Gastrocnemius medialis (tissue), 4 donors: ENCODE measurements around the gene ZNF654. TPM values are rescaled to one million over a fixed set of nuclear protein-coding genes. Genes with fewer than 3 reads are reported as not detected.

ENCODE experiments used
- ATAC-seq, 2 donors: fragments of 150-250 bp; one replicate each; pipeline ENCODE4 v1.9.1; 2016
- DNase-seq, 2 donors: peaks; one replicate each; pipeline ENCODE4 v3.0.0-alpha.2; 2019
- H3K27ac ChIP-seq, 4 donors: fragments of 200-600 bp; sonication (generic); 1 replicate in 1 of 4; 2 replicates in 3 of 4; pipeline ENCODE4 v1.5.1; 2016 to 2018; ENCODE audit warnings: mild to moderate bottlenecking in 2 of 4, moderate library complexity in 1 of 4
- H3K27me3 ChIP-seq, 3 donors: fragments of 200-600 bp; sonication (generic) in 2 of 3; 1 replicate in 1 of 3; 2 replicates in 2 of 3; pipeline versions ENCODE4 v1.5.1 to v1.6.0; 2016 to 2019; ENCODE audit warnings: mild to moderate bottlenecking in 1 of 3, moderate library complexity in 1 of 3
- H3K36me3 ChIP-seq, 2 donors: fragments of 200-600 bp; sonication (generic) in 1 of 2; one replicate each; pipeline ENCODE4 v1.5.1; 2017 to 2018
- H3K4me1 ChIP-seq, 2 donors: fragments of 200-600 bp; sonication (generic) in 1 of 2; one replicate each; pipeline ENCODE4 v1.5.1; 2016 to 2017; ENCODE audit warnings: mild to moderate bottlenecking in 2 of 2
- H3K4me3 ChIP-seq, 4 donors: fragments of 200-600 bp; sonication (generic) in 3 of 4; 1 replicate in 1 of 4; 2 replicates in 3 of 4; pipeline ENCODE4 v1.5.1; 2016 to 2019; ENCODE audit warnings: mild to moderate bottlenecking in 2 of 4
- H3K9me3 ChIP-seq, 3 donors: fragments of 200-600 bp; sonication (generic) in 2 of 3; 1 replicate in 1 of 3; 2 replicates in 2 of 3; pipeline ENCODE4 v1.5.1; 2016 to 2019
- CTCF ChIP-seq, 5 experiments: fragments of 450-650 bp in 3 of 5; fragments of 200-600 bp in 2 of 5; sonication (generic) in 2 of 5; IDR thresholded peaks in 4 of 5; conservative IDR thresholded peaks in 1 of 5; 1 replicate in 4 of 5; 2 replicates in 1 of 5; pipeline ENCODE4 v1.5.1; 2016 to 2019; ENCODE audit warnings: antibody characterized with exemption in 5 of 5, mild to moderate bottlenecking in 3 of 5, moderate library complexity in 3 of 5
- POLR2A ChIP-seq, 2 donors: fragments of 450-650 bp; IDR thresholded peaks; one replicate each; pipeline ENCODE4 v1.6.1; 2017; ENCODE audit warnings: antibody characterized with exemption in 2 of 2, mild to moderate bottlenecking in 2 of 2, moderate library complexity in 2 of 2
- in situ Hi-C, 4 donors: fragments of 200-750 bp; cut with MboI; loops; one replicate each; pipeline versions ENCODE4 v1.15.0 to v1.8.0; 2017; ENCODE audit warnings: low sequenced_read_pairs in 4 of 4
- intact Hi-C: fragments of 100-400 bp; cut with DNase I; formaldehyde crosslinking; loops from one replicate; pipeline ENCODE4 v1.15.1; 2023; ENCODE audit warnings: low total_unique reads
- total RNA-seq, 4 donors: library from RNA; depleted of rRNA; stranded (reverse); fragments of >200 nt; gene quantifications; one replicate each; pipeline versions ENCODE4 v1.1.0 to v1.2.3, GENCODE V29; 2016

The ZNF654 gene
- total RNA-seq, 4 donors from 2014 or later: 7.8 to 12.5 (median 9.8) TPM

- H3K9me3 ChIP-seq: no peaks in the 10 kb centered on the region
- no peaks in the 10 kb centered on the region for H3K36me3 ChIP-seq
- intact Hi-C loops: no loop called here
- no peaks in the 10 kb centered on the region for H3K4me1 ChIP-seq
- H3K4me3 ChIP-seq: no peak overlapping the region
- no peaks in the 10 kb centered on the region for H3K27me3 ChIP-seq
- DNase-seq (no peak), ATAC-seq (no peak)
- in situ Hi-C loops: no loop called here
- H3K27ac ChIP-seq: no peak overlapping the region
- TF ChIP-seq CTCF (IDR thresholded peaks at IDR 0.05 in 4 of 5, conservative IDR thresholded peaks at IDR 0.05 in 1 of 5) (no peak), POLR2A (IDR thresholded peaks at IDR 0.05) (no peak)
These were observed 34.0 kb upstream of the ZNF654 start for GRCh38 chr3:88025001-88025552.

- TF ChIP-seq POLR2A (IDR thresholded peaks at IDR 0.05) (no peak), CTCF (IDR thresholded peaks at IDR 0.05 in 4 of 5, conservative IDR thresholded peaks at IDR 0.05 in 1 of 5) (no peak)
- ATAC-seq: no peak
These were observed 30.2 kb upstream of the ZNF654 start for GRCh38 chr3:88028876-88029275.

GRCh38 chr3:88030210-88030609 is 28.8 kb upstream of the ZNF654 start:
- peak overlapping the region in 3 of 4 donors; percentile 1 to 8 (median 5) for H3K4me3 ChIP-seq
- in situ Hi-C loops: no loop called here

More at GRCh38 chr3:88028876-88029275, 30.2 kb upstream of the ZNF654 start:
- no peak for DNase-seq
- Histone ChIP-seq H3K36me3 (no peaks in the 10 kb centered on the region), H3K4me1 (peaks cover 4 to 20% of the 10 kb centered on the region in 2 donors), H3K4me3 (no peak overlapping the region), H3K9me3 (no peaks in the 10 kb centered on the region), H3K27ac (no peak overlapping the region), H3K27me3 (no peaks in the 10 kb centered on the region)
- in situ Hi-C loops (no loop called here), intact Hi-C loops (no loop called here)

GRCh38 chr3:88031642-88032077 is 27.4 kb upstream of the ZNF654 start:
- ATAC-seq: peak; percentile 39 to 69
- intact Hi-C loops: no loop called here
- no peaks in the 10 kb centered on the region for H3K27me3 ChIP-seq

More at GRCh38 chr3:88030210-88030609, 28.8 kb upstream of the ZNF654 start:
- DNase-seq (no peak), ATAC-seq (no peak)
- TF ChIP-seq POLR2A (IDR thresholded peaks at IDR 0.05): no peak
- no peak for TF ChIP-seq CTCF (IDR thresholded peaks at IDR 0.05 in 4 of 5, conservative IDR thresholded peaks at IDR 0.05 in 1 of 5)
- no peak overlapping the region for H3K27ac ChIP-seq
- no peaks in the 10 kb centered on the region for H3K27me3 ChIP-seq
- no peaks in the 10 kb centered on the region for H3K36me3 ChIP-seq
- peaks cover 4 to 20% of the 10 kb centered on the region in 2 donors for H3K4me1 ChIP-seq
- intact Hi-C loops: no loop called here
- no peaks in the 10 kb centered on the region for H3K9me3 ChIP-seq

More at GRCh38 chr3:88031642-88032077, 27.4 kb upstream of the ZNF654 start:
- H3K36me3 ChIP-seq: no peaks in the 10 kb centered on the region
- peak overlapping the region; percentile 19 to 49 (median 46) for H3K27ac ChIP-seq
- in situ Hi-C loops: no loop called here
- no peak for DNase-seq
- no peaks in the 10 kb centered on the region for H3K9me3 ChIP-seq
- peak overlapping the region; percentile 33 to 55 (median 48) for H3K4me3 ChIP-seq
- peaks cover 4 to 20% of the 10 kb centered on the region in 2 donors for H3K4me1 ChIP-seq
- no peak for TF ChIP-seq POLR2A (IDR thresholded peaks at IDR 0.05)
- TF ChIP-seq CTCF (IDR thresholded peaks at IDR 0.05 in 4 of 5, conservative IDR thresholded peaks at IDR 0.05 in 1 of 5): no peak
